Psoas muscle (tissue), 8 donors: ENCODE measurements around the gene IL19. TPM values are rescaled to one million over a fixed set of nuclear protein-coding genes. Genes with fewer than 3 reads are reported as not detected.

Experiments used
- ATAC-seq, 4 donors: fragments of 200-7000 bp; cut with Tn5 transposase; one replicate each; pipeline ENCODE4 v1.9.1; 2020; ENCODE audit warnings: moderate library complexity in 3 of 4, mild to moderate bottlenecking in 2 of 4
- DNase-seq, 2 donors: peaks; one replicate each; pipeline ENCODE4 v3.0.0-alpha.2; 2020
- H3K27ac ChIP-seq: fragments of 200-600 bp; one replicate; pipeline ENCODE4 v1.8.0; 2022
- H3K27me3 ChIP-seq, 3 donors: fragments of 200-600 bp in 1 of 3; one replicate each; pipeline versions ENCODE4 v1.6.1 to v1.8.0; 2013 to 2022; ENCODE audit warnings: low read length in 2 of 3, mild to moderate bottlenecking in 2 of 3, moderate library complexity in 1 of 3; ENCODE audit not compliant: insufficient read depth in 3 of 3
- H3K36me3 ChIP-seq, 2 donors: fragments of 200-600 bp in 1 of 2; one replicate each; pipeline versions ENCODE4 v1.6.1 to v1.8.0; 2013 to 2022; ENCODE audit warnings: low read depth in 1 of 2, mild to moderate bottlenecking in 1 of 2, moderate library complexity in 1 of 2; ENCODE audit not compliant: insufficient read depth in 1 of 2
- H3K4me1 ChIP-seq: fragments of 200-600 bp; one replicate; pipeline ENCODE4 v1.8.0; 2022
- H3K4me3 ChIP-seq: fragments of 200-600 bp; one replicate; pipeline ENCODE4 v1.8.0; 2022; ENCODE audit warnings: mild to moderate bottlenecking
- H3K9me3 ChIP-seq: fragments of 200-600 bp; one replicate; pipeline ENCODE4 v1.8.0; 2022
- CTCF ChIP-seq: fragments of 200-600 bp; IDR thresholded peaks from one replicate; pipeline ENCODE4 v1.8.0; 2022; ENCODE audit warnings: antibody characterized with exemption
- WGBS, 3 donors: extraction: QIAGEN DNeasy Blood & Tissue Kit; methylation state at CpG; one replicate each; pipeline versions ENCODE4 v1.1.6 to v1.1.7; 2013; 5-methylcytosine and 5-hydroxymethylcytosine counted together
- intact Hi-C, 2 donors: fragments of 100-400 bp; cut with DNase I; formaldehyde crosslinking; loops; one replicate each; pipeline versions ENCODE4 v1.11.0 to v1.14.2; 2022
- polyA plus RNA-seq, 3 donors: library from polyadenylated mRNA; stranded (reverse); fragments of 200-250 nt; gene quantifications; one replicate each; pipeline ENCODE4 v1.2.3, GENCODE V29; 2013
- total RNA-seq, 4 donors: library from RNA; stranded (reverse); fragmentation: NEBNext Ultra II Directional in 2 of 4; extraction: Animal tissue kit (Norgen Biotek cat#: 25700) in 2 of 4; gene quantifications; one replicate each; pipeline versions ENCODE4 v1.2.1 to v1.2.4, GENCODE V29; 2021 to 2023
- donor health status: healthy with polysubstance abuse.
- donor health status: DM: no; HTN: no; CAD: no; lungs with moderate emphysema.
- donor health status: Bipolar disorder and iron deficiency.
- donor health status: healthy.
- donor health status: DM: yes; HTN: yes; CAD: no.
- donor health status: DM: no; HTN: no; CAD: no.
- donor health status: DM: no; HTN: no; CAD: no.
- donor health status: DM: yes; HTN: yes; CAD: no.

The IL19 gene
- total and polyA plus RNA-seq, 7 donors, result not detected

GRCh38 chr1:206860165-206860564, 89.6 kb downstream of the IL19 start:
- H3K4me1 ChIP-seq, result peaks cover 4% of the 10 kb centered on the region
- intact Hi-C loops, result loop anchor here in 1 of 2 donors (5.0 kb wide), 1 partner anchor 228 kb away; no protein-coding TSS in a partner anchor
- no peak overlapping the region for H3K27ac ChIP-seq
- WGBS, 3 donors, result 65 to 93% (median 88%) methylated on average over 4 of the region's 4 CpGs
- H3K9me3 ChIP-seq, result no peaks in the 10 kb centered on the region
- H3K36me3 ChIP-seq, result no peaks in the 10 kb centered on the region
- no peak overlapping the region for H3K4me3 ChIP-seq
- no peak for ATAC-seq
- DNase-seq, result no peak
- TF ChIP-seq CTCF, result no peak
- peaks cover 0 to 5% (median 0%) of the 10 kb centered on the region in 3 donors for H3K27me3 ChIP-seq

GRCh38 chr1:206863266-206863665, 92.7 kb downstream of the IL19 start:
- Histone ChIP-seq H3K36me3 (no peaks in the 10 kb centered on the region), H3K4me1 (peaks cover 6% of the 10 kb centered on the region), H3K4me3 (no peak overlapping the region), H3K9me3 (no peaks in the 10 kb centered on the region), H3K27ac (no peak overlapping the region), H3K27me3 (peaks cover 0 to 5% (median 0%) of the 10 kb centered on the region in 3 donors)
- ATAC-seq, result no peak
- intact Hi-C loops, result loop anchor here in 1 of 2 donors (5.0 kb wide), 1 partner anchor 231 kb away; no protein-coding TSS in a partner anchor
- no peak for TF ChIP-seq CTCF
- 42 to 68% (median 57%) methylated on average over 1 of the region's 1 CpG for WGBS, 3 donors
- no peak for DNase-seq

GRCh38 chr1:206864939-206865671, 94.5 kb downstream of the IL19 start, which contains the start of gene IL20:
TSS of gene IL20 (plus strand) at chr1:206865623. CDS start at chr1:206865853, 230 bp downstream.
- peak; percentile 84 to 91 for DNase-seq
- H3K4me3 ChIP-seq, result no peak within 1 kb of the TSS
- no peak within 1 kb of the TSS for H3K27ac ChIP-seq
- intact Hi-C loops, result loop anchor here (2.0 to 5.0 kb wide), 3 partner anchors 42 to 233 kb away; no protein-coding TSS in a partner anchor
- H3K4me1 ChIP-seq, result peaks cover 6% of the 10 kb centered on the region
- peak; percentile 86 to 96 (median 94) for ATAC-seq
- peak; percentile 81 for TF ChIP-seq CTCF
- H3K9me3 ChIP-seq, result no peaks in the 10 kb centered on the region
- peaks cover 0 to 5% (median 0%) of the 10 kb centered on the region in 3 donors for H3K27me3 ChIP-seq
- WGBS, 3 donors, result 46 to 51% (median 47%) methylated on average over 19 of the region's 19 CpGs
- H3K36me3 ChIP-seq, result no peaks in the 10 kb centered on the region

GRCh38 chr1:206866062-206866461, 95.5 kb downstream of the IL19 start:
- H3K27ac ChIP-seq, result no peak overlapping the region
- 47 to 70% (median 49%) methylated on average over 2 of the region's 2 CpGs for WGBS, 3 donors

More at GRCh38 chr1:206866062-206866461, 95.5 kb downstream of the IL19 start:
- peaks cover 0 to 3% (median 0%) of the 10 kb centered on the region in 3 donors for H3K27me3 ChIP-seq
- no peak for TF ChIP-seq CTCF
- H3K36me3 ChIP-seq, result no peaks in the 10 kb centered on the region
- intact Hi-C loops, result loop anchor here in 1 of 2 donors (5.0 kb wide), 1 partner anchor 41 kb away; no protein-coding TSS in a partner anchor
- peaks cover 6% of the 10 kb centered on the region for H3K4me1 ChIP-seq
- DNase-seq (no peak), ATAC-seq (no peak)
- no peak overlapping the region for H3K4me3 ChIP-seq
- no peaks in the 10 kb centered on the region for H3K9me3 ChIP-seq
